ENCODE results near the gene WDR20. TPM values are rescaled to one million over a fixed set of nuclear protein-coding genes. Genes with fewer than 3 reads are reported as not detected.

WDR20 gene
- total and polyA plus RNA-seq, 2 of the 8 experiments (the other 6 are each of a cell fraction or from before 2014, with no cell fraction given): 11.2 to 26.7 TPM

GRCh38 chr14:102246071-102246470 lies 106.4 kb downstream of the WDR20 start:
- ChIA-PET POLR2A (ENCODE audit: partially characterized antibody) (no interaction called here), CTCF (ENCODE audit: partially characterized antibody) (interaction anchor here (2.6 kb wide), 1 partner anchor 68 kb away, joined by 9 read pairs; no protein-coding TSS in a partner anchor)
- Histone ChIP-seq H4K20me1 (replicated peaks in 1 of 2; ENCODE audit: control insufficient read depth in 1 of 2, insufficient read depth in 2 of 2, low read length in 2 of 2) (no peaks in the 10 kb centered on the region), H3K23me2 (ENCODE audit: low read depth, low read length) (peaks cover 2% of the 10 kb centered on the region; the same call in 1 of the 2 replicates), H3K9me3 (ENCODE audit: insufficient read depth in 2 of 2, low read depth in 1 of 2, low read length in 1 of 2) (no peaks in the 10 kb centered on the region), H3K9ac (replicated peaks in 1 of 4; ENCODE audit: extremely low read depth in 1 of 4, low read depth in 3 of 4, low read length in 3 of 4) (no peak overlapping the region), H4K91ac (replicated peaks; ENCODE audit: insufficient read length, low read length) (no peak overlapping the region), H3K79me2 (ENCODE audit: control insufficient read depth in 1 of 2, insufficient read depth in 2 of 2, low read length in 2 of 2) (no peaks in the 10 kb centered on the region), H3K79me1 (ENCODE audit: low read depth, low read length) (no peaks in the 10 kb centered on the region), H3K27ac (ENCODE audit: low read depth, low read length) (no peak overlapping the region), H3K36me3 (ENCODE audit: control insufficient read depth in 2 of 4, insufficient read depth in 4 of 4, low read length in 3 of 4) (no peaks in the 10 kb centered on the region), H3K4ac (replicated peaks; ENCODE audit: insufficient read length, low read depth, low read length) (no peak overlapping the region), H3K14ac (ENCODE audit: insufficient read length) (no peak overlapping the region), H2AK5ac (ENCODE audit: low read depth, low read length) (no peak overlapping the region), H2AFZ (ENCODE audit: low read length) (no peak overlapping the region), H2BK20ac (ENCODE audit: low read length) (no peak overlapping the region), H3K56ac (replicated peaks; ENCODE audit: insufficient read length, low read depth, low read length) (no peak overlapping the region), H2BK5ac (ENCODE audit: low read depth, low read length) (no peak overlapping the region), H3K4me3 (ENCODE audit: extremely low read depth in 1 of 4, insufficient read depth in 2 of 4, low read depth in 3 of 4, low read length in 4 of 4) (no peak overlapping the region), H4K8ac (ENCODE audit: extremely low read depth, insufficient read depth, low read length) (no peak overlapping the region), H4K5ac (ENCODE audit: insufficient read length, low read depth, low read length) (no peak overlapping the region), H3K23ac (ENCODE audit: insufficient read length) (no peak overlapping the region), H3K4me2 (ENCODE audit: insufficient read depth in 1 of 2, low read depth in 2 of 2, low read length in 2 of 2) (no peak overlapping the region), H2BK12ac (ENCODE audit: low read depth, low read length) (no peak overlapping the region), H2BK15ac (ENCODE audit: low read length) (no peak overlapping the region), H3K18ac (ENCODE audit: extremely low read depth, low read length) (no peak overlapping the region), H3K27me3 (replicated peaks in 1 of 4; ENCODE audit: control insufficient read depth in 3 of 4, extremely low read depth in 1 of 4, insufficient read depth in 3 of 4, low read length in 3 of 4) (peaks cover 3 to 24% (median 20%) of the 10 kb centered on the region in 4 experiments; a peak in 4 of 7 replicates), H3K4me1 (replicated peaks in 1 of 4; ENCODE audit: control insufficient read depth in 3 of 4, insufficient read depth in 4 of 4, low read length in 3 of 4) (peaks cover 3 to 15% (median 7%) of the 10 kb centered on the region in 4 experiments; a peak in 5 of 7 replicates), H2BK120ac (replicated peaks; ENCODE audit: low read depth, low read length) (no peak overlapping the region)
- TF ChIP-seq TCF12 (IDR thresholded peaks at IDR 0.05; ENCODE audit: low read depth, low read length) (no peak), CBX8 (IDR thresholded peaks at IDR 0.05; ENCODE audit: borderline replicate concordance, low read depth, low read length) (no peak), SRF (IDR thresholded peaks at IDR 0.05; ENCODE audit: low read depth, low read length) (no peak), SIX5 (IDR thresholded peaks at IDR 0.05; ENCODE audit: low read depth, low read length) (no peak), FOSL1 (IDR thresholded peaks at IDR 0.05; ENCODE audit: insufficient read depth, low read depth, low read length) (no peak), CTBP2 (IDR thresholded peaks at IDR 0.05; ENCODE audit: borderline replicate concordance, insufficient read depth, insufficient read length, low read length) (no peak), POLR2AphosphoS5 (IDR thresholded peaks at IDR 0.05; ENCODE audit: low read depth, low read length) (no peak), RXRA (IDR thresholded peaks at IDR 0.05; ENCODE audit: insufficient read depth, low read depth, low read length) (no peak), SP4 (IDR thresholded peaks at IDR 0.05; ENCODE audit: low read length) (no peak)
- no peak for DNase-seq (ENCODE audit: low read depth in 1 of 2, low spot score in 2 of 2)
- FAIRE-seq: no peak
- 82 to 92% methylated on average over 1 to 9 of the region's 9 CpGs for WGBS, 2 experiments (ENCODE audit: extremely low coverage in 1 of 2, insufficient coverage in 1 of 2, insufficient read length in 1 of 2, insufficient replicate concordance in 2 of 2, low coverage in 1 of 2, low lambda C conversion rate in 2 of 2, missing lambda C conversion rate in 1 of 2)
